ENCODE measurements around the gene SLC6A7.
A peak's percentile ranks its signal among the peaks of the same experiment; 100 is the strongest.

Gene SLC6A7

GRCh38 chr5:150156027-150156368, 33.9 kb upstream of the SLC6A7 start:
- no peak for DNase-seq

GRCh38 chr5:150156540-150156939, 33.3 kb upstream of the SLC6A7 start:
- DNase-seq: no peak

- no peak for DNase-seq
These were observed 32.7 kb upstream of the SLC6A7 start for GRCh38 chr5:150157168-150157567.

- no peak for DNase-seq
These were observed 31.5 kb upstream of the SLC6A7 start for GRCh38 chr5:150158170-150158949.

- DNase-seq: no peak
These were observed 30.8 kb upstream of the SLC6A7 start for GRCh38 chr5:150159031-150159430.

GRCh38 chr5:150159741-150160179, 30.1 kb upstream of the SLC6A7 start:
- no peak for DNase-seq

GRCh38 chr5:150160448-150161081, 29.3 kb upstream of the SLC6A7 start:
- DNase-seq: no peak

- peak; percentile 54 to 71 (median 63) for DNase-seq
These were observed 28.4 kb upstream of the SLC6A7 start for GRCh38 chr5:150161242-150162141.

GRCh38 chr5:150162142-150162513, 27.7 kb upstream of the SLC6A7 start:
- DNase-seq: no peak

- no peak for DNase-seq
These were observed 26.8 kb upstream of the SLC6A7 start for GRCh38 chr5:150163035-150163434.

- no peak for DNase-seq
These were observed 26.3 kb upstream of the SLC6A7 start for GRCh38 chr5:150163547-150164059.

- no peak for DNase-seq
These were observed 25.5 kb upstream of the SLC6A7 start for GRCh38 chr5:150164211-150164980.

- no peak for DNase-seq
These were observed 23.7 kb upstream of the SLC6A7 start for GRCh38 chr5:150166037-150166649.

- no peak for DNase-seq
These were observed 23.0 kb upstream of the SLC6A7 start, which contains the start of gene CDX1 for GRCh38 chr5:150166650-150167511. Gene CDX1, plus strand, starts transcription at chr5:150166778. Its CDS starts 99 bp downstream, at chr5:150166877.

- no peak for DNase-seq
These were observed 22.4 kb upstream of the SLC6A7 start for GRCh38 chr5:150167512-150167850.

GRCh38 chr5:150167908-150168307, 22.0 kb upstream of the SLC6A7 start:
- DNase-seq: no peak

GRCh38 chr5:150168864-150169263, 21.0 kb upstream of the SLC6A7 start:
- DNase-seq: no peak

GRCh38 chr5:150172145-150172544, 17.7 kb upstream of the SLC6A7 start:
- DNase-seq: no peak

GRCh38 chr5:150172556-150172955, 17.3 kb upstream of the SLC6A7 start:
- no peak for DNase-seq

GRCh38 chr5:150173161-150173560, 16.7 kb upstream of the SLC6A7 start:
- no peak for DNase-seq

GRCh38 chr5:150174285-150174684, 15.6 kb upstream of the SLC6A7 start:
- DNase-seq: no peak
